A549 (cell line): ENCODE data around the gene CCDC134. TPM values are rescaled to one million over a fixed set of nuclear protein-coding genes. Genes with fewer than 3 reads are reported as not detected.

ENCODE experiments used
- ATAC-seq, 2 experiments: fragments of 200-7000 bp in 1 of 2; fragments of >200 bp in 1 of 2; cut with Nextera tagmentation in 1 of 2; cut with Tn5 transposase in 1 of 2; 3 replicates each; pipeline versions ENCODE4 v1.8.0 to v1.9.1; 2018 to 2020; ENCODE audit warnings: mild to moderate bottlenecking in 1 of 2, moderate library complexity in 1 of 2
- CTCF ChIA-PET: fragments of 300-600 bp; sonication (Branson Sonifier 250); formaldehyde crosslinking; extraction: SDS; loops from one replicate; lab custom pipeline; 2021; ENCODE audit warnings: antibody characterized with exemption, inconsistent platforms; lab: Yijun Ruan, JAX
- POLR2A ChIA-PET: fragments of 350-600 bp; formaldehyde crosslinking; extraction: SDS; loops from one replicate; lab custom pipeline; 2021; ENCODE audit warnings: antibody characterized with exemption, inconsistent platforms; lab: Yijun Ruan, JAX
- DNase-seq, 2 experiments: peaks; one replicate each; pipeline versions ENCODE4 v3.0.0 to v3.0.0-alpha.2; 2011 to 2016; ENCODE audit warnings: low read depth in 1 of 2, low spot score in 1 of 2
- FAIRE-seq: peaks from 2 replicates; lab custom pipeline; 2011; peaks lifted over from hg19 to GRCh38; lab: Jason Lieb, UNC
- H3K27ac ChIP-seq, 2 experiments: fragments of >200 bp; sonication (Bioruptor Twin); formaldehyde crosslinking; 3 replicates each; pipeline ENCODE4 v1.5.1; 2016 to 2017
- H3K4me1 ChIP-seq: fragments of >200 bp; sonication (Bioruptor Twin); formaldehyde crosslinking; 3 replicates; pipeline ENCODE4 v1.6.1; 2016
- H3K4me2 ChIP-seq: fragments of >200 bp; sonication (Bioruptor Twin); formaldehyde crosslinking; 3 replicates; pipeline ENCODE4 v1.6.1; 2016
- H3K4me3 ChIP-seq: fragments of >200 bp; sonication (Bioruptor Twin); formaldehyde crosslinking; 3 replicates; pipeline ENCODE4 v1.5.1; 2016
- H3K9me3 ChIP-seq: fragments of >200 bp; sonication (Bioruptor Twin); formaldehyde crosslinking; 3 replicates; pipeline ENCODE4 v1.6.1; 2016
- BHLHE40 ChIP-seq: IDR thresholded peaks from 2 replicates; pipeline ENCODE4 v1.6.1; 2012; ENCODE audit warnings: low read depth, low read length, inconsistent platforms
- CBX2 ChIP-seq: fragments of 200-600 bp; sonication (generic); IDR thresholded peaks from 2 replicates; pipeline ENCODE4 v1.6.1; 2016; ENCODE audit warnings: low read depth, mild to moderate bottlenecking, borderline replicate concordance
- CBX8 ChIP-seq: fragments of 200-600 bp; sonication (generic); IDR thresholded peaks from 2 replicates; pipeline ENCODE4 v1.6.1; 2016
- CEBPB ChIP-seq, 2 experiments: fragments of >200 bp in 1 of 2; sonication (Bioruptor Twin) in 1 of 2; formaldehyde crosslinking in 1 of 2; IDR thresholded peaks; 2 replicates each; pipeline ENCODE4 v1.6.1; 2012 to 2016
- ELK1 ChIP-seq: fragments of 150-350 bp; IDR thresholded peaks from 2 replicates; pipeline ENCODE4 v1.6.1; 2014; ENCODE audit warnings: low read depth, mild to moderate bottlenecking, low read length
- EP300 ChIP-seq, 2 experiments: fragments of >200 bp; sonication (Bioruptor Twin); formaldehyde crosslinking; IDR thresholded peaks; 2 replicates in 1 of 2; 3 replicates in 1 of 2; pipeline ENCODE4 v1.6.1; 2016 to 2017
- ESRRA ChIP-seq: fragments of 150-350 bp; IDR thresholded peaks from 2 replicates; pipeline ENCODE4 v1.6.1; 2014; ENCODE audit warnings: mild to moderate bottlenecking, low read length, borderline replicate concordance
- FOSB ChIP-seq: fragments of 250-450 bp; sonication (Bioruptor Pico); IDR thresholded peaks from 2 replicates; pipeline ENCODE4 v1.5.0; 2020; ENCODE audit warnings: mild to moderate bottlenecking, moderate library complexity
- HES2 ChIP-seq: fragments of >200 bp; sonication (Bioruptor Twin); formaldehyde crosslinking; IDR thresholded peaks from 2 replicates; pipeline ENCODE4 v1.6.1; 2016
- HMGXB4 ChIP-seq: fragments of 250-450 bp; sonication (Bioruptor Pico); IDR thresholded peaks from 2 replicates; pipeline ENCODE4 v1.5.0; 2021; ENCODE audit warnings: mild to moderate bottlenecking, moderate library complexity, borderline replicate concordance
- HOXA7 ChIP-seq: fragments of 250-450 bp; sonication (Bioruptor Pico); IDR thresholded peaks from 2 replicates; pipeline ENCODE4 v1.5.0; 2020; ENCODE audit warnings: mild to moderate bottlenecking, moderate library complexity
- HOXB13 ChIP-seq: fragments of 250-450 bp; sonication (Bioruptor Pico); IDR thresholded peaks from 2 replicates; pipeline ENCODE4 v1.5.0; 2020; ENCODE audit warnings: low read depth, mild to moderate bottlenecking, moderate library complexity
- HOXB5 ChIP-seq: fragments of 250-450 bp; sonication (Bioruptor Pico); IDR thresholded peaks from 2 replicates; pipeline ENCODE4 v1.5.0; 2020; ENCODE audit warnings: mild to moderate bottlenecking, moderate library complexity
- JUN ChIP-seq, 2 experiments: fragments of >200 bp; sonication (Bioruptor Twin); formaldehyde crosslinking; IDR thresholded peaks; 2 replicates in 1 of 2; 3 replicates in 1 of 2; pipeline ENCODE4 v1.6.1; 2016 to 2017
- JUNB ChIP-seq: fragments of >200 bp; sonication (Bioruptor Twin); formaldehyde crosslinking; IDR thresholded peaks from 2 replicates; pipeline ENCODE4 v1.6.1; 2016
- KDM5A ChIP-seq: fragments of 200-600 bp; sonication (generic); IDR thresholded peaks from 2 replicates; pipeline ENCODE4 v1.6.1; 2016; ENCODE audit warnings: antibody characterized with exemption, mild to moderate bottlenecking
- MAFK ChIP-seq: fragments of 450-650 bp; IDR thresholded peaks from 2 replicates; pipeline ENCODE4 v1.6.1; 2014; ENCODE audit not compliant: partially characterized antibody
- MYC ChIP-seq: IDR thresholded peaks from 2 replicates; pipeline ENCODE4 v1.6.1; 2012; ENCODE audit warnings: mild to moderate bottlenecking, inconsistent platforms, low read length, improper control_type of control experiment, borderline replicate concordance
- NPAS2 ChIP-seq: fragments of 250-450 bp; sonication (Bioruptor Pico); IDR thresholded peaks from 2 replicates; pipeline ENCODE4 v1.8.0; 2022; ENCODE audit warnings: mild to moderate bottlenecking, moderate library complexity, borderline replicate concordance
- NR3C1 ChIP-seq: fragments of >200 bp; sonication (Bioruptor Twin); formaldehyde crosslinking; IDR thresholded peaks from 3 replicates; pipeline ENCODE4 v1.6.1; 2017
- PHF8 ChIP-seq: fragments of 200-600 bp; sonication (generic); IDR thresholded peaks from 2 replicates; pipeline ENCODE4 v1.6.1; 2016; ENCODE audit warnings: low read depth, mild to moderate bottlenecking, antibody characterized with exemption, moderate library complexity, borderline replicate concordance
- RARB ChIP-seq: fragments of 250-450 bp; sonication (Bioruptor Pico); IDR thresholded peaks from 2 replicates; pipeline ENCODE4 v1.8.0; 2021; ENCODE audit warnings: mild to moderate bottlenecking, moderate library complexity
- RCOR1 ChIP-seq: fragments of 150-350 bp; IDR thresholded peaks from 2 replicates; pipeline ENCODE4 v1.6.1; 2014; ENCODE audit warnings: antibody characterized with exemption, low read length, low read depth
- REST ChIP-seq: fragments of 200-600 bp; sonication (generic); IDR thresholded peaks from 2 replicates; pipeline ENCODE4 v1.6.1; 2016; ENCODE audit warnings: antibody characterized with exemption, mild to moderate bottlenecking, moderate library complexity
- SREBF2 ChIP-seq: fragments of 450-650 bp; IDR thresholded peaks from 2 replicates; pipeline ENCODE4 v1.6.1; 2014; ENCODE audit warnings: mild to moderate bottlenecking, moderate library complexity
- USF2 ChIP-seq: fragments of 450-650 bp; IDR thresholded peaks from 2 replicates; pipeline ENCODE4 v1.6.1; 2014; ENCODE audit warnings: antibody characterized with exemption
- ZC3H11A ChIP-seq: fragments of 450-650 bp; IDR thresholded peaks from 2 replicates; pipeline ENCODE4 v1.6.1; 2014; ENCODE audit warnings: antibody characterized with exemption, mild to moderate bottlenecking
- WGBS: methylation state at CpG from one replicate; pipeline ENCODE4 v1.1.6; 2017; ENCODE audit errors: missing lambda C conversion rate; 5-methylcytosine and 5-hydroxymethylcytosine counted together
- polyA plus RNA-seq, 4 experiments: library from polyadenylated mRNA; depleted of rRNA in 3 of 4; stranded (reverse); fragments of >200 nt; fragmentation: RNase III in 1 of 4; extraction: RNeasy Plus Mini Kit Qiagen cat#74134 plus additional on column Dnase treatment in 1 of 4; gene quantifications; 2 replicates in 3 of 4; 3 replicates in 1 of 4; pipeline ENCODE4 v1.2.3, GENCODE V29; 2011 to 2017
- TF ChIP-seq, protein P1 (sequence below): IDR thresholded peaks from 2 replicates; pipeline ENCODE4 v1.6.1; 2012
- TF ChIP-seq, protein P2 (sequence below): fragments of >200 bp; sonication (Bioruptor Twin); formaldehyde crosslinking; IDR thresholded peaks from 3 replicates; pipeline ENCODE4 v1.6.1; 2016
- TF ChIP-seq, protein P3 (sequence below): fragments of >200 bp; sonication (Bioruptor Twin); formaldehyde crosslinking; IDR thresholded peaks from 3 replicates; pipeline ENCODE4 v1.5.1; 2016

Gene CCDC134
- polyA plus RNA-seq, 2 of the 4 experiments (the other 2 are of a cell fraction), result 2.5 to 4.5 TPM

GRCh38 chr22:41833369-41834004, 33.0 kb downstream of the CCDC134 start:
- ATAC-seq (peak; percentile 17 to 37), DNase-seq (peak in 1 of 2 experiments; percentile 27), FAIRE-seq (no peak)
- CTCF ChIA-PET, result interaction anchor here (0.7 to 2.6 kb wide), 10 partner anchors 8 to 1412 kb away, joined by 3 to 10 read pairs (median 4); no protein-coding TSS in a partner anchor
- Histone ChIP-seq H3K4me3 (peak overlapping the region; percentile 86), H3K9me3 (no peaks in the 10 kb centered on the region), H3K4me2 (peak overlapping the region; percentile 97), H3K4me1 (peaks cover 14% of the 10 kb centered on the region), H3K27ac (peak overlapping the region; percentile 97 to 99)
- POLR2A ChIA-PET, result interaction anchor here (1.1 to 1.4 kb wide), 3 partner anchors 13 to 33 kb away, joined by 3 to 7 read pairs (median 5); partner anchors contain the start of gene CCDC134
- WGBS, result 2% methylated on average over 7 of the region's 86 CpGs
- TF ChIP-seq SREBF2 (no peak), RARB (CRISPR knock-in tag) (no peak), ZC3H11A (no peak), RCOR1 (no peak), USF2 (no peak), NPAS2 (CRISPR knock-in tag) (no peak), EP300 (IDR thresholded peaks at IDR 0.05) (no peak), KDM5A (no peak), NR3C1 (no peak), MAFK (no peak), JUN (IDR thresholded peaks at IDR 0.05) (no peak), HOXA7 (CRISPR knock-in tag) (no peak), CBX2 (no peak), PHF8 (peak; percentile 41), ELK1 (no peak), ESRRA (no peak), HOXB5 (0 out of 2 replicates have a peak, but pooled peaks have one; percentile 34), BHLHE40 (no peak), MYC (no peak), REST (no peak), CEBPB (IDR thresholded peaks at IDR 0.05) (no peak), FOSB (CRISPR knock-in tag) (no peak), HOXB13 (CRISPR knock-in tag) (peak; percentile 24; the same call in 1 of the 2 replicates), CBX8 (no peak), HES2 (no peak), HMGXB4 (CRISPR knock-in tag) (no peak), JUNB (no peak)
- TF ChIP-seq, protein P1, sequence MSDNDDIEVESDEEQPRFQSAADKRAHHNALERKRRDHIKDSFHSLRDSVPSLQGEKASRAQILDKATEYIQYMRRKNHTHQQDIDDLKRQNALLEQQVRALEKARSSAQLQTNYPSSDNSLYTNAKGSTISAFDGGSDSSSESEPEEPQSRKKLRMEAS, result peak; percentile 67; the same call in 1 of the 2 replicates
- TF ChIP-seq, protein P2, sequence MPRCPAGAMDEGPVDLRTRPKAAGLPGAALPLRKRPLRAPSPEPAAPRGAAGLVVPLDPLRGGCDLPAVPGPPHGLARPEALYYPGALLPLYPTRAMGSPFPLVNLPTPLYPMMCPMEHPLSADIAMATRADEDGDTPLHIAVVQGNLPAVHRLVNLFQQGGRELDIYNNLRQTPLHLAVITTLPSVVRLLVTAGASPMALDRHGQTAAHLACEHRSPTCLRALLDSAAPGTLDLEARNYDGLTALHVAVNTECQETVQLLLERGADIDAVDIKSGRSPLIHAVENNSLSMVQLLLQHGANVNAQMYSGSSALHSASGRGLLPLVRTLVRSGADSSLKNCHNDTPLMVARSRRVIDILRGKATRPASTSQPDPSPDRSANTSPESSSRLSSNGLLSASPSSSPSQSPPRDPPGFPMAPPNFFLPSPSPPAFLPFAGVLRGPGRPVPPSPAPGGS, result no peak
- TF ChIP-seq, protein P3, sequence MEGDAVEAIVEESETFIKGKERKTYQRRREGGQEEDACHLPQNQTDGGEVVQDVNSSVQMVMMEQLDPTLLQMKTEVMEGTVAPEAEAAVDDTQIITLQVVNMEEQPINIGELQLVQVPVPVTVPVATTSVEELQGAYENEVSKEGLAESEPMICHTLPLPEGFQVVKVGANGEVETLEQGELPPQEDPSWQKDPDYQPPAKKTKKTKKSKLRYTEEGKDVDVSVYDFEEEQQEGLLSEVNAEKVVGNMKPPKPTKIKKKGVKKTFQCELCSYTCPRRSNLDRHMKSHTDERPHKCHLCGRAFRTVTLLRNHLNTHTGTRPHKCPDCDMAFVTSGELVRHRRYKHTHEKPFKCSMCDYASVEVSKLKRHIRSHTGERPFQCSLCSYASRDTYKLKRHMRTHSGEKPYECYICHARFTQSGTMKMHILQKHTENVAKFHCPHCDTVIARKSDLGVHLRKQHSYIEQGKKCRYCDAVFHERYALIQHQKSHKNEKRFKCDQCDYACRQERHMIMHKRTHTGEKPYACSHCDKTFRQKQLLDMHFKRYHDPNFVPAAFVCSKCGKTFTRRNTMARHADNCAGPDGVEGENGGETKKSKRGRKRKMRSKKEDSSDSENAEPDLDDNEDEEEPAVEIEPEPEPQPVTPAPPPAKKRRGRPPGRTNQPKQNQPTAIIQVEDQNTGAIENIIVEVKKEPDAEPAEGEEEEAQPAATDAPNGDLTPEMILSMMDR, result no peak
